ENCODE results near the gene SPPL2C.

DNA sequence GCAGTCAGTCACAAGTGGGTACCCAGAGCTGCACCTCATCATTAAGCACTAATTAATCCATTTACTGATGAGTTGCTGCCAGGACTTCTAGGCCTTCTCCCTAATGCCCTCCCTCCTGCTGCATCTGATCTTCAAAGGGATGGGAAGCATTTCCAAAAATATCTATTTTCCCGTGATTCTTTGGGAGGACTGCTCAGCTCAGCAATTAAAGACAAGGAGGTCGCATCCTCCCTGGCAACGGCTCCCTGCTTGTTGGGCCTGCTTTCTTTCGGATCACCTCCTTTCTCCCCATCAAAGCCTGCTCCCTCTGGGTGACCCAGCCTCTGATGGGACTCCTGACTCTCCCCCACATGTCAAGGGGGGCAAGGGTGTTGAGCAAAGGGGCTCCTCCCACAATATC, 26.0 kb upstream of the SPPL2C start:
- TF ChIP-seq, protein P1, sequence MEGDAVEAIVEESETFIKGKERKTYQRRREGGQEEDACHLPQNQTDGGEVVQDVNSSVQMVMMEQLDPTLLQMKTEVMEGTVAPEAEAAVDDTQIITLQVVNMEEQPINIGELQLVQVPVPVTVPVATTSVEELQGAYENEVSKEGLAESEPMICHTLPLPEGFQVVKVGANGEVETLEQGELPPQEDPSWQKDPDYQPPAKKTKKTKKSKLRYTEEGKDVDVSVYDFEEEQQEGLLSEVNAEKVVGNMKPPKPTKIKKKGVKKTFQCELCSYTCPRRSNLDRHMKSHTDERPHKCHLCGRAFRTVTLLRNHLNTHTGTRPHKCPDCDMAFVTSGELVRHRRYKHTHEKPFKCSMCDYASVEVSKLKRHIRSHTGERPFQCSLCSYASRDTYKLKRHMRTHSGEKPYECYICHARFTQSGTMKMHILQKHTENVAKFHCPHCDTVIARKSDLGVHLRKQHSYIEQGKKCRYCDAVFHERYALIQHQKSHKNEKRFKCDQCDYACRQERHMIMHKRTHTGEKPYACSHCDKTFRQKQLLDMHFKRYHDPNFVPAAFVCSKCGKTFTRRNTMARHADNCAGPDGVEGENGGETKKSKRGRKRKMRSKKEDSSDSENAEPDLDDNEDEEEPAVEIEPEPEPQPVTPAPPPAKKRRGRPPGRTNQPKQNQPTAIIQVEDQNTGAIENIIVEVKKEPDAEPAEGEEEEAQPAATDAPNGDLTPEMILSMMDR (IDR thresholded peaks at IDR 0.05) = no peak
- TF ChIP-seq POLR2A (IDR thresholded peaks at IDR 0.05) (no peak), POLR2AphosphoS5 (IDR thresholded peaks at IDR 0.05) (no peak)

Data from breast epithelium (tissue), 3 donors.